Measurements from ENCODE around the gene PLCD1. TPM values are rescaled to one million over a fixed set of nuclear protein-coding genes. Genes with fewer than 3 reads are reported as not detected.

Gene PLCD1
- total RNA-seq, 1 donor from 2014 or later: 68.5 TPM

DNA sequence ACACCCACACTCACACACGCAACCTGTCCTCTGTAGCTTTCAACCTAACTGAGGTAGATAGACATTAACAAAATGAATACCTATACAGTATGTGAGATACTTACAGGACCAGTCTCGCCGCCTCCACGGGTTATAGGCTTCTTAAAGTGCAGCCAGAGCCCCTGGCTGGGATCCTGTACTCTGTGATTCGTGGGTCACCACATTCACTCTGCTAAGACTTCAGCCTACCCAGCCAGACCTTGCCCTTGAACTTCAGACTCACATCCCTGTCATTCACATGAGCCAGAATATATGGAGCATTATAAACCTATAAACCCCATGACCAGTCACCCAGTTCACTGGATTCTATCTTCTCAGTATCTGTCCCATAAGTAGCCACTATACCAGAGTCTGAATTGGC, 11.0 kb upstream of the PLCD1 start:
- Histone ChIP-seq H3K4me3 (no peak overlapping the region), H3K9me3 (no peaks in the 10 kb centered on the region), H3K36me3 (no peaks in the 10 kb centered on the region), H3K27ac (no peak overlapping the region), H3K4me1 (peaks cover 17% of the 10 kb centered on the region), H3K27me3 (no peaks in the 10 kb centered on the region)
- DNase-seq (ENCODE audit: extremely low spot score in 2 of 2): no peak
- intact Hi-C loops (cut with DNase I): no loop called here
- TF ChIP-seq POLR2AphosphoS5 (IDR thresholded peaks at IDR 0.05; ENCODE audit: insufficient read depth in 1 of 2, low read depth in 1 of 2) (no peak), POLR2A (IDR thresholded peaks at IDR 0.05) (no peak)
- TF ChIP-seq, protein P1, sequence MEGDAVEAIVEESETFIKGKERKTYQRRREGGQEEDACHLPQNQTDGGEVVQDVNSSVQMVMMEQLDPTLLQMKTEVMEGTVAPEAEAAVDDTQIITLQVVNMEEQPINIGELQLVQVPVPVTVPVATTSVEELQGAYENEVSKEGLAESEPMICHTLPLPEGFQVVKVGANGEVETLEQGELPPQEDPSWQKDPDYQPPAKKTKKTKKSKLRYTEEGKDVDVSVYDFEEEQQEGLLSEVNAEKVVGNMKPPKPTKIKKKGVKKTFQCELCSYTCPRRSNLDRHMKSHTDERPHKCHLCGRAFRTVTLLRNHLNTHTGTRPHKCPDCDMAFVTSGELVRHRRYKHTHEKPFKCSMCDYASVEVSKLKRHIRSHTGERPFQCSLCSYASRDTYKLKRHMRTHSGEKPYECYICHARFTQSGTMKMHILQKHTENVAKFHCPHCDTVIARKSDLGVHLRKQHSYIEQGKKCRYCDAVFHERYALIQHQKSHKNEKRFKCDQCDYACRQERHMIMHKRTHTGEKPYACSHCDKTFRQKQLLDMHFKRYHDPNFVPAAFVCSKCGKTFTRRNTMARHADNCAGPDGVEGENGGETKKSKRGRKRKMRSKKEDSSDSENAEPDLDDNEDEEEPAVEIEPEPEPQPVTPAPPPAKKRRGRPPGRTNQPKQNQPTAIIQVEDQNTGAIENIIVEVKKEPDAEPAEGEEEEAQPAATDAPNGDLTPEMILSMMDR (IDR thresholded peaks at IDR 0.05): no peak

DNA sequence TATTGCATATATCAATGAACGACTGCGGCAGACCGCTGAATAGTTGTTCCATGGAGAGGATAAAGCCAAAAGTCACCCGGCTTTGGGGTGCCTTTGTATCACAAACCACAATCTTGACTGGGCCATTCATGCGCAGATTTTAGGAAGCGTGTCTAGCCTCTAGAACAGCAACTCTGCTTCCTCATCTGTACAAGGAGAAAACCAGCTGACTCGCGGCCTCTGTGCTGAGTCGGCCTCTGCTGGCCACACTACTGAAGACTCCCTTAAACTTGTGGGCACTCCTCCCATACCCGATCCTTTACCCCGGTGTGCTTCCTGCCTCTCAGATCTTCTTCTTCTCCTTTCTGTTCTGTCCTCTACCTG, 10.4 kb upstream of the PLCD1 start:
- H3K4me3 ChIP-seq: peak overlapping the region; percentile 42 to 56
- H3K9me3 ChIP-seq: no peaks in the 10 kb centered on the region
- DNase-seq (ENCODE audit: extremely low spot score in 2 of 2): no peak
- H3K4me1 ChIP-seq: peaks cover 17% of the 10 kb centered on the region
- H3K27ac ChIP-seq: no peak overlapping the region
- no peaks in the 10 kb centered on the region for H3K27me3 ChIP-seq
- TF ChIP-seq, protein P1 (IDR thresholded peaks at IDR 0.05): no peak
- TF ChIP-seq POLR2A (IDR thresholded peaks at IDR 0.05): no peak
- TF ChIP-seq POLR2AphosphoS5 (IDR thresholded peaks at IDR 0.05; ENCODE audit: insufficient read depth in 1 of 2, low read depth in 1 of 2): no peak
- intact Hi-C loops (cut with DNase I): no loop called here
- H3K36me3 ChIP-seq: no peaks in the 10 kb centered on the region

DNA sequence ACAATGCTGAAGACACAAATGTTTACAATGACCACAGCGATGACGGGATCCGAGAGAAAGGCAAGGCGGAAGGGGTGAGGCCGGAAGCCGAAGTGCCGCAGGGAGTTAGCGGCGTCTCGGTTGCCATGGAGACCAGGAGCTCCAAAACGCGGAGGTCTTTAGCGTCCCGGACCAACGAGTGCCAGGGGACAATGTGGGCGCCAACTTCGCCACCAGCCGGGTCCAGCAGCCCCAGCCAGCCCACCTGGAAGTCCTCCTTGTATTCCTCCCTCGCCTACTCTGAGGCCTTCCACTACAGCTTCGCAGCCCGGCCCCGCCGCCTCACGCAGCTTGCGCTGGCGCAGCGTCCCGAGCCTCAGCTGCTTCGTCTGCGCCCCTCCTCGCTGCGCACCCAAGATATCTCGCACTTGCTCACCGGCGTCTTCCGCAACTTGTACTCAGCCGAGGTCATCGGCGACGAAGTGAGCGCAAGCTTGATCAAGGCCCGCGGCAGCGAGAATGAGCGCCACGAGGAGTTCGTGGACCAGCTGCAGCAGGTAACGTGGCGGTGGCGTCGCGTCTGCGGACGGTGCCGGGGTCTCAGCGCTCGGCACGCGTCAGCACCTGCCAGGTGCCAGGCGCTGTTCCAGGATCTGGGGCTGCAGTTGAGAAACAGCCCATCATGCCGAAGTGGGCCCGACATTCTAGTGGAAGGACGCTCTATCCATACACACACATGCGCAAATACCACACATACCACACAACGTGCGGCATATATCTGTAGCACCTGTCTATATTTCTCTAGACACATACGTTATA, 9.9 kb upstream of the PLCD1 start, which contains the start of gene DLEC1:
DLEC1 (plus strand) TSS at position 108 of the 798 bp plus-strand sequence; CDS start at position 126, 18 bp downstream.
- no peak for DNase-seq (ENCODE audit: extremely low spot score in 2 of 2)
- TF ChIP-seq POLR2AphosphoS5 (IDR thresholded peaks at IDR 0.05; ENCODE audit: insufficient read depth in 1 of 2, low read depth in 1 of 2): peak in 1 of 2 donors; percentile 42
- TF ChIP-seq, protein P1 (IDR thresholded peaks at IDR 0.05): no peak
- Histone ChIP-seq H3K4me3 (peak within 1 kb of the TSS; percentile 42 to 56), H3K4me1 (peaks cover 17% of the 10 kb centered on the region), H3K27ac (no peak within 1 kb of the TSS), H3K27me3 (no peaks in the 10 kb centered on the region), H3K9me3 (no peaks in the 10 kb centered on the region), H3K36me3 (no peaks in the 10 kb centered on the region)
- intact Hi-C loops (cut with DNase I): no loop called here

DNA sequence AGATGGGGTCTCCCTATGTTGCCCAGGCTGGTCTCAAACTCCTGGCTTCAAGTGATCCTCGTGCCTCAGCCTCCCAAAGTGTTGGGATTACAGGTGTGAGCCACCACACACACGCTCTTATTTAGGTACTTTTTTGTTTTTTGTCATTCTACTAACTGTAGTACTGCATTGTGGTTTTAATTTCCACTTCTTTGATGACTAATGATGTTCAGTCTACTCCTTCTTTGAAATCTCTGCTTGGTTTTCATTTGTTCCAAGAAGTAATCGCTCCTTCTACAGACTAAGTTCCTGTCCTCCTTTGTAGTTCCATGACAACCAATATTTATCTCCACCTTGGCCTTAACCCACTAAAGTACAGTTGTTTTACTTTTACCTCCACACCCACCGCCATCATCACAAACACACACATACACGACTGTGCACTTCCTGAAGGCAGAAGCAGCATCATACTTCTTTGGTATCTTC, 9.0 kb upstream of the PLCD1 start:
- no peak for DNase-seq (ENCODE audit: extremely low spot score in 2 of 2)
- H3K4me3 ChIP-seq: no peak overlapping the region
- intact Hi-C loops (cut with DNase I): no loop called here

More for the DNA sequence above, 9.0 kb upstream of the PLCD1 start:
- Histone ChIP-seq H3K9me3 (no peaks in the 10 kb centered on the region), H3K36me3 (no peaks in the 10 kb centered on the region), H3K27me3 (no peaks in the 10 kb centered on the region), H3K27ac (no peak overlapping the region), H3K4me1 (peaks cover 17% of the 10 kb centered on the region)
- TF ChIP-seq POLR2A (IDR thresholded peaks at IDR 0.05) (no peak), POLR2AphosphoS5 (IDR thresholded peaks at IDR 0.05; ENCODE audit: insufficient read depth in 1 of 2, low read depth in 1 of 2) (no peak)
- TF ChIP-seq, protein P1 (IDR thresholded peaks at IDR 0.05): no peak

Measured in vagina (tissue), 2 donors.